Neural progenitor cell (in vitro differentiated cells): Measurements from ENCODE around the gene ZNF280D. TPM values are rescaled to one million over a fixed set of nuclear protein-coding genes. Genes with fewer than 3 reads are reported as not detected.

ENCODE experiments used
- DNase-seq: peaks from one replicate; pipeline ENCODE4 v3.0.0-alpha.2; 2016; ENCODE audit warnings: low spot score
- H2AFZ ChIP-seq: fragments of 200-600 bp; sonication (generic); replicated peaks from 2 replicates; pipeline ENCODE4 v1.6.1; 2016; ENCODE audit warnings: antibody characterized with exemption
- H3F3A ChIP-seq: fragments of 200-600 bp; sonication (generic); 2 replicates; pipeline ENCODE4 v1.6.1; 2016; ENCODE audit warnings: antibody characterized with exemption, low read depth
- H3K27ac ChIP-seq: fragments of 200-600 bp; sonication (generic); 2 replicates; pipeline ENCODE4 v1.5.1; 2016; ENCODE audit warnings: mild to moderate bottlenecking
- H3K27me3 ChIP-seq: fragments of 200-600 bp; sonication (generic); 2 replicates; pipeline ENCODE4 v1.6.1; 2016; ENCODE audit warnings: mild to moderate bottlenecking, moderate library complexity
- H3K36me3 ChIP-seq: fragments of 200-600 bp; sonication (generic); 2 replicates; pipeline ENCODE4 v1.5.1; 2016
- H3K4me1 ChIP-seq: fragments of 200-600 bp; sonication (generic); 2 replicates; pipeline ENCODE4 v1.6.1; 2016; ENCODE audit warnings: mixed run types
- H3K4me2 ChIP-seq: fragments of 200-600 bp; sonication (generic); 2 replicates; pipeline ENCODE4 v1.6.1; 2016
- H3K4me3 ChIP-seq: fragments of 200-600 bp; sonication (generic); 2 replicates; pipeline ENCODE4 v1.5.1; 2016
- H3K79me2 ChIP-seq: fragments of 200-600 bp; sonication (generic); 2 replicates; pipeline ENCODE4 v1.6.1; 2016; ENCODE audit warnings: low read depth
- H3K9ac ChIP-seq: fragments of 200-600 bp; sonication (generic); 2 replicates; pipeline ENCODE4 v1.6.1; 2016
- H3K9me3 ChIP-seq: fragments of 200-600 bp; sonication (generic); 2 replicates; pipeline ENCODE4 v1.5.1; 2016; ENCODE audit warnings: low read depth
- H4K20me1 ChIP-seq: fragments of 200-600 bp; sonication (generic); 2 replicates; pipeline ENCODE4 v1.6.1; 2016; ENCODE audit warnings: low read depth
- H3K27ac Mint-ChIP-seq: 3 replicates; pipeline ENCODE4 v1.8.0; 2021; ENCODE audit warnings: mixed read lengths
- H3K27me3 Mint-ChIP-seq: 2 replicates; pipeline ENCODE4 v1.8.0; 2022; ENCODE audit warnings: low read depth, mild to moderate bottlenecking, inconsistent platforms, moderate library complexity, mixed read lengths; ENCODE audit not compliant: insufficient read depth
- H3K36me3 Mint-ChIP-seq: 3 replicates; pipeline ENCODE4 v1.8.0; 2021; ENCODE audit warnings: mixed read lengths
- H3K4me1 Mint-ChIP-seq: 3 replicates; pipeline ENCODE4 v1.8.0; 2021; ENCODE audit warnings: mixed read lengths
- H3K4me3 Mint-ChIP-seq: 3 replicates; pipeline ENCODE4 v1.8.0; 2021; ENCODE audit warnings: mild to moderate bottlenecking, moderate library complexity, mixed read lengths
- H3K9me3 Mint-ChIP-seq: 3 replicates; pipeline ENCODE4 v1.8.0; 2020; ENCODE audit warnings: mixed read lengths
- EZH2 ChIP-seq: fragments of 200-600 bp; sonication (generic); IDR thresholded peaks from 2 replicates; pipeline ENCODE4 v1.6.1; 2017; ENCODE audit warnings: antibody characterized with exemption, mild to moderate bottlenecking, moderate library complexity
- EZH2phosphoT487 ChIP-seq: fragments of 200-600 bp; sonication (generic); IDR thresholded peaks from 2 replicates; pipeline ENCODE4 v1.6.1; 2017; ENCODE audit warnings: antibody characterized with exemption
- total RNA-seq: library from RNA; depleted of rRNA; stranded (reverse); fragments of >200 nt; gene quantifications from 2 replicates; pipeline ENCODE4 v1.2.3, GENCODE V29; 2015; ENCODE audit warnings: low replicate concordance
- TF ChIP-seq, protein P1 (sequence below): fragments of 200-600 bp; sonication (generic); IDR thresholded peaks from 2 replicates; pipeline ENCODE4 v1.5.1; 2017; ENCODE audit warnings: antibody characterized with exemption, mild to moderate bottlenecking

Gene ZNF280D
- total RNA-seq, 1 donor from 2014 or later = 9.9 TPM

DNA sequence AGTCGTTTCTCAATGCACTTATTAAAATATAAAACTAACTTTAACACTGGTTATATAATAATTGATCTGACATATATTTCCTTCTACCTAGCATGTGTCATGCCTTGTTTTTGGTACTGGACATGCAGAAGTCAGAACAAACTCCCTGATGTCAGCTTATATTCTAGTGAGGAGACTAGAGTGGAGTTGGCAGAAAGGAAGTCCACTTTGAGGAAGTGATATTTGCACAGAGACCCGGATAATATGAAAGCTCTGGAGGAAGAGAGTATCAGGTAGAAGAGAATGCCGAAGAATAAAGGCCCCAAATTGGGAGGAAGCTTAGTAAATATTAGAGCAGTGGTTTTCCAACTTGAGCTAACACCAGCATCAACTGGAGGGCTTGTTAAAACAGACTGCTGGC, 24.6 kb upstream of the ZNF280D start:
- no peaks in the 10 kb centered on the region for H3K36me3 Mint-ChIP-seq
- H3K27me3 ChIP-seq = no peaks in the 10 kb centered on the region
- no peaks in the 10 kb centered on the region for H3K9me3 ChIP-seq
- no peaks in the 10 kb centered on the region for H3K9me3 Mint-ChIP-seq
- no peaks in the 10 kb centered on the region for H3F3A ChIP-seq
- TF ChIP-seq EZH2phosphoT487 (no peak), EZH2 (no peak)
- TF ChIP-seq, protein P1, sequence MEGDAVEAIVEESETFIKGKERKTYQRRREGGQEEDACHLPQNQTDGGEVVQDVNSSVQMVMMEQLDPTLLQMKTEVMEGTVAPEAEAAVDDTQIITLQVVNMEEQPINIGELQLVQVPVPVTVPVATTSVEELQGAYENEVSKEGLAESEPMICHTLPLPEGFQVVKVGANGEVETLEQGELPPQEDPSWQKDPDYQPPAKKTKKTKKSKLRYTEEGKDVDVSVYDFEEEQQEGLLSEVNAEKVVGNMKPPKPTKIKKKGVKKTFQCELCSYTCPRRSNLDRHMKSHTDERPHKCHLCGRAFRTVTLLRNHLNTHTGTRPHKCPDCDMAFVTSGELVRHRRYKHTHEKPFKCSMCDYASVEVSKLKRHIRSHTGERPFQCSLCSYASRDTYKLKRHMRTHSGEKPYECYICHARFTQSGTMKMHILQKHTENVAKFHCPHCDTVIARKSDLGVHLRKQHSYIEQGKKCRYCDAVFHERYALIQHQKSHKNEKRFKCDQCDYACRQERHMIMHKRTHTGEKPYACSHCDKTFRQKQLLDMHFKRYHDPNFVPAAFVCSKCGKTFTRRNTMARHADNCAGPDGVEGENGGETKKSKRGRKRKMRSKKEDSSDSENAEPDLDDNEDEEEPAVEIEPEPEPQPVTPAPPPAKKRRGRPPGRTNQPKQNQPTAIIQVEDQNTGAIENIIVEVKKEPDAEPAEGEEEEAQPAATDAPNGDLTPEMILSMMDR = no peak
- H3K9ac ChIP-seq = no peak overlapping the region
- H3K4me2 ChIP-seq = no peak overlapping the region
- H3K27ac ChIP-seq = no peak overlapping the region
- no peaks in the 10 kb centered on the region for H3K4me1 Mint-ChIP-seq
- no peaks in the 10 kb centered on the region for H3K4me1 ChIP-seq
- H3K36me3 ChIP-seq = no peaks in the 10 kb centered on the region
- no peaks in the 10 kb centered on the region for H3K27me3 Mint-ChIP-seq
- DNase-seq = no peak
- no peaks in the 10 kb centered on the region for H3K79me2 ChIP-seq
- H3K4me3 Mint-ChIP-seq = no peak overlapping the region
- no peak overlapping the region for H3K27ac Mint-ChIP-seq
- no peaks in the 10 kb centered on the region for H4K20me1 ChIP-seq
- no peak overlapping the region for H3K4me3 ChIP-seq
- H2AFZ ChIP-seq = no peak overlapping the region

DNA sequence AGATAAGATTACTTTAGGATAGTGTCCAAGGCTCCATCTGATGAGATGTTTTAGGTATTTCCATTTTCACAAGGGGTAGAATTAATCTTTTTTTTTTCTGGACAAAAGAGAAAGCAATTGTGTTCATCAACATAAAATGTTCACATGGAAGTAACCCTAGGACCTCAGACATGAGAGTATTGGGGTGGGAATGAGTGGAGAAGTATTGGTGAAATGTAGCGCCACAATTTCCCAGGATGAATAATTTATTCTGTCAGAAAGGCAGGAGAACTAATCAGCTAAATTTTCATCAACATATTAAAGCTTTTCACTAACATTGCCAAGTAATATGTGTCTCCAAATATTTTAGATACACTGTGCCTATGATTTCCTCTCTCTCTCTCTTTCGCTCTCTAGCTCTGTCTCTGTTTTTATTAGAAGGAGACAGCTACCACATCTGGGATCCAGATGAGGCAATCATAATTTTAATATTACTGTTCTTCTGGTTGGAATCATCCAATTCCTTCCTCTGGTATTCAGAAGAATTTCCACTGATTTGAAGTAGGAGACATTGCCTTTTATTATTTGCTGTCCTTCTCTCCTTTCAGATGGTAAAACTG, 21.6 kb upstream of the ZNF280D start:
- no peaks in the 10 kb centered on the region for H3K36me3 ChIP-seq
- H3K9ac ChIP-seq = no peak overlapping the region
- no peak overlapping the region for H3K4me3 ChIP-seq
- no peaks in the 10 kb centered on the region for H3K9me3 Mint-ChIP-seq
- no peaks in the 10 kb centered on the region for H3K79me2 ChIP-seq
- H3K27ac Mint-ChIP-seq = no peak overlapping the region
- TF ChIP-seq EZH2phosphoT487 = no peak
- TF ChIP-seq, protein P1 = no peak
- TF ChIP-seq EZH2 = no peak
- no peaks in the 10 kb centered on the region for H3K4me1 Mint-ChIP-seq
- no peaks in the 10 kb centered on the region for H3K9me3 ChIP-seq
- no peak overlapping the region for H3K27ac ChIP-seq
- H3K4me3 Mint-ChIP-seq = no peak overlapping the region
- no peak for DNase-seq
- H2AFZ ChIP-seq = no peak overlapping the region
- H3K27me3 Mint-ChIP-seq = no peaks in the 10 kb centered on the region
- H3F3A ChIP-seq = no peaks in the 10 kb centered on the region
- no peaks in the 10 kb centered on the region for H3K4me1 ChIP-seq
- H3K36me3 Mint-ChIP-seq = no peaks in the 10 kb centered on the region
- H3K27me3 ChIP-seq = no peaks in the 10 kb centered on the region
- H3K4me2 ChIP-seq = no peak overlapping the region
- no peaks in the 10 kb centered on the region for H4K20me1 ChIP-seq

DNA sequence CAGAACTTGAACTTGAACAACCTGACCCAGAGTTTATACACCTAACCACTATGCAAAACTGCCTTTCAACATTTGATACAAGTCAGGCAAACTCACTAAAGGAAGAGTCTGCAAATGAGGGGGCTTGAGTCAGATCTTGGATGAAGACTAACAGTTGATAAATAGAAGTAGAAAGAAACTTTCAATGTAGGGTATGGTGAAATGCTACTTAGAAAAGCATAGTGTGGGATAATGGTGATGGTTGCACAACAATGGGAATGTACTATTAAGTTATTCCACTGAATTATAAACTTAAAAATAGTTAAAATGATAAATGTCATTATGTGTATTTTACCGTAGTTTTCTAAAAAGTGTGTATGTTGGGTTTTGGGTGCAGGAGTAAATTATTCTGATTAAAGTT, 19.7 kb upstream of the ZNF280D start:
- Histone ChIP-seq H4K20me1 (no peaks in the 10 kb centered on the region), H3K4me3 (no peak overlapping the region), H3F3A (no peaks in the 10 kb centered on the region), H3K9ac (no peak overlapping the region), H3K4me2 (no peak overlapping the region), H3K4me1 (no peaks in the 10 kb centered on the region), H3K27me3 (no peaks in the 10 kb centered on the region), H3K27ac (no peak overlapping the region), H3K9me3 (no peaks in the 10 kb centered on the region), H3K79me2 (no peaks in the 10 kb centered on the region), H3K36me3 (no peaks in the 10 kb centered on the region), H2AFZ (no peak overlapping the region)
- TF ChIP-seq EZH2phosphoT487 (no peak), EZH2 (no peak)
- TF ChIP-seq, protein P1 = no peak
- Mint-ChIP-seq H3K27ac (no peak overlapping the region), H3K36me3 (no peaks in the 10 kb centered on the region), H3K4me1 (no peaks in the 10 kb centered on the region), H3K9me3 (no peaks in the 10 kb centered on the region), H3K27me3 (no peaks in the 10 kb centered on the region), H3K4me3 (no peak overlapping the region)
- no peak for DNase-seq
